Colonic mucosa (tissue), 4 donors: ENCODE results near the gene ELAVL3. TPM values are rescaled to one million over a fixed set of nuclear protein-coding genes. Genes with fewer than 3 reads are reported as not detected.

Experiments
- DNase-seq: peaks from one replicate; pipeline ENCODE4 v3.0.0-alpha.2; 2020
- H3K27ac ChIP-seq: fragments of 200-600 bp; one replicate; pipeline ENCODE4 v1.8.0; 2021
- H3K27me3 ChIP-seq: fragments of 200-600 bp; one replicate; pipeline ENCODE4 v1.8.0; 2021
- H3K36me3 ChIP-seq: fragments of 200-600 bp; one replicate; pipeline ENCODE4 v1.8.0; 2021
- H3K4me1 ChIP-seq: fragments of 200-600 bp; one replicate; pipeline ENCODE4 v1.8.0; 2021; ENCODE audit warnings: mild to moderate bottlenecking
- H3K4me3 ChIP-seq: fragments of 200-600 bp; one replicate; pipeline ENCODE4 v1.8.0; 2021
- H3K9ac ChIP-seq, 2 donors: one replicate each; pipeline ENCODE4 v1.7.0; 2013; ENCODE audit warnings: control low read depth in 2 of 2, low read depth in 2 of 2, low read length in 2 of 2
- H3K9me3 ChIP-seq: fragments of 200-600 bp; one replicate; pipeline ENCODE4 v1.8.0; 2021
- intact Hi-C: fragments of 100-400 bp; cut with DNase I; formaldehyde crosslinking; loops from one replicate; pipeline ENCODE4 v1.14.1; 2022
- microRNA-seq: library from miRNA; unstranded; fragments of <30 nt; microRNA quantifications from one replicate; pipeline ENCODE4, GENCODE V29; 2019
- total RNA-seq, 2 donors: library from RNA; stranded (reverse); fragmentation: NEBNext Ultra II Directional in 1 of 2; extraction: Animal tissue kit (Norgen Biotek cat#: 25700) in 1 of 2; gene quantifications; one replicate each; pipeline ENCODE4 v1.2.1, GENCODE V29; 2021
- TF ChIP-seq, protein P1 (sequence below): fragments of 200-600 bp; IDR thresholded peaks from one replicate; pipeline ENCODE4 v1.8.0; 2022; ENCODE audit warnings: antibody characterized with exemption, mild to moderate bottlenecking
- donor health status: healthy.
- donor health status: DM: no; HTN: no; CAD: no.
- donor health status: DM: no; HTN: no; CAD: no.

Gene ELAVL3
- total RNA-seq, 2 donors from 2014 or later = 0.25 to 0.50 TPM

DNA sequence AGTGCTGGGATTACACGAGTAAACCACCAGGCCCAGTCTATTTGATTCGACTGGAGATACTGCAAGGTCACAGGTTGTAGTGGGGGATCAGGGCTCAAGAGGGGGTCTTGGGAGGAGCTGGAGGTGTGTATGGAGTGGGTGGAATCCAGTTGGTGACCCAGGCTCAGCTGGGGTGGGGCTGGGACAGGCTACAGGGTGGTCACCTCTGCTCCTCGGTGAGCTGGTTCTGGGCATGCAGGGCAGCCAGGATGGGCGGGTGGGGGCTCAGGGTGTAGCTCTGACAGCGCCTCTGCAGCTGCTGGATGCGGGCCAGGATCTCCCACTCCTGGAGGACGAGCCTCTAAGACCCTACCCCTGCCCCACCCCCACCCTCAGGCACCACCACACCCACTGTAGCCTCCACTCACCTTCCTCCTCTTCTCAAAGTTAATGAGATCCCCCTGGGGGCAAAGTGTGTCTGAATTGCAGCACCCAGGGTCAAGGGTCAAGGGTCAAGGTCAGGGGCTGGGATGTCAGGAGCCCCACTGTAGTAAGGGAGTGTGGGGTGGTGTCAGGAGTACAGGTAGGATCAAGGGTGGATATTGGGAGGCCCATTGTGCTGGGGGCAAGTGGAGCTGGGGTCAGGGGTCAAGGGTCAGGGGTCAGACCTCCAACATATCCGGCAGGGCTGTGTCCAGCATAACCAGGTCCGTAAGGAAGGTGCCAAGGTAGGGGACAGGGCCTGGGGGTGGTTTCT, 78.9 kb downstream of the ELAVL3 start:
- no peaks in the 10 kb centered on the region for H3K36me3 ChIP-seq
- no peaks in the 10 kb centered on the region for H3K9me3 ChIP-seq
- DNase-seq = no peak
- TF ChIP-seq, protein P1, sequence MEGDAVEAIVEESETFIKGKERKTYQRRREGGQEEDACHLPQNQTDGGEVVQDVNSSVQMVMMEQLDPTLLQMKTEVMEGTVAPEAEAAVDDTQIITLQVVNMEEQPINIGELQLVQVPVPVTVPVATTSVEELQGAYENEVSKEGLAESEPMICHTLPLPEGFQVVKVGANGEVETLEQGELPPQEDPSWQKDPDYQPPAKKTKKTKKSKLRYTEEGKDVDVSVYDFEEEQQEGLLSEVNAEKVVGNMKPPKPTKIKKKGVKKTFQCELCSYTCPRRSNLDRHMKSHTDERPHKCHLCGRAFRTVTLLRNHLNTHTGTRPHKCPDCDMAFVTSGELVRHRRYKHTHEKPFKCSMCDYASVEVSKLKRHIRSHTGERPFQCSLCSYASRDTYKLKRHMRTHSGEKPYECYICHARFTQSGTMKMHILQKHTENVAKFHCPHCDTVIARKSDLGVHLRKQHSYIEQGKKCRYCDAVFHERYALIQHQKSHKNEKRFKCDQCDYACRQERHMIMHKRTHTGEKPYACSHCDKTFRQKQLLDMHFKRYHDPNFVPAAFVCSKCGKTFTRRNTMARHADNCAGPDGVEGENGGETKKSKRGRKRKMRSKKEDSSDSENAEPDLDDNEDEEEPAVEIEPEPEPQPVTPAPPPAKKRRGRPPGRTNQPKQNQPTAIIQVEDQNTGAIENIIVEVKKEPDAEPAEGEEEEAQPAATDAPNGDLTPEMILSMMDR = no peak
- no peaks in the 10 kb centered on the region for H3K27me3 ChIP-seq
- H3K4me1 ChIP-seq = no peaks in the 10 kb centered on the region
- no peak overlapping the region for H3K27ac ChIP-seq
- H3K4me3 ChIP-seq = no peak overlapping the region
- no peak overlapping the region for H3K9ac ChIP-seq
- intact Hi-C loops = no loop called here

Small RNA genes lying within 50 kb of the gene (microRNA-seq; reads per million reads assigned to microRNA genes)
- 1.7 reads per million for gene MIR7974

Other genes starting within 250 kb of the ELAVL3 start
- gene ANGPTL8, start 241.4 kb downstream of the ELAVL3 start, total RNA-seq = not detected
- gene DOCK6, start 218.5 kb downstream of the ELAVL3 start, total RNA-seq = 10 to 100 TPM; 45.9 to 86.0 TPM
- not detected for gene TSPAN16, start 184.9 kb downstream of the ELAVL3 start, total RNA-seq
- gene RAB3D, start 141.4 kb downstream of the ELAVL3 start, total RNA-seq = 10 to 100 TPM; 47.7 to 54.0 TPM
- 10 to 100 TPM; 45.4 to 63.4 TPM for gene TMEM205, start 134.8 kb downstream of the ELAVL3 start, total RNA-seq
- 10 to 100 TPM; 17.4 to 21.4 TPM for gene CCDC159, start 134.5 kb downstream of the ELAVL3 start, total RNA-seq
- gene PLPPR2, start 125.6 kb downstream of the ELAVL3 start, total RNA-seq = 1 to 10 TPM; 4.8 to 8.0 TPM
- gene SWSAP1, start 106.4 kb downstream of the ELAVL3 start, total RNA-seq = 1 to 10 TPM; 3.0 to 4.6 TPM
- 1 to 10 TPM; 2.8 to 5.8 TPM for gene EPOR, start 96.7 kb downstream of the ELAVL3 start, total RNA-seq
- 10 to 100 TPM; 13.8 to 32.7 TPM for gene RGL3, start 61.7 kb downstream of the ELAVL3 start, total RNA-seq
- gene ODAD3, start 45.9 kb downstream of the ELAVL3 start, total RNA-seq = under 1 TPM in 1 of 2 donors, not detected in 1; 0.22 TPM
- 100 to 1,000 TPM; 308 to 434 TPM for gene PRKCSH, start 45.4 kb downstream of the ELAVL3 start, total RNA-seq
- 10 to 100 TPM; 10.6 to 14.2 TPM for gene ZNF653, start 24.8 kb upstream of the ELAVL3 start, total RNA-seq
- 100 to 1,000 TPM in 1 of 2 donors, 10 to 100 TPM in 1; 62.8 to 124 TPM for gene ECSIT, start 48.1 kb upstream of the ELAVL3 start, total RNA-seq
- 100 to 1,000 TPM in 1 of 2 donors, 10 to 100 TPM in 1; 10.7 to 354 TPM for gene CNN1, start 57.8 kb upstream of the ELAVL3 start, total RNA-seq
- gene ELOF1, start 78.2 kb upstream of the ELAVL3 start, total RNA-seq = 10 to 100 TPM; 33.8 to 59.8 TPM
- 10 to 100 TPM; 11.3 to 30.2 TPM for gene ACP5, start 96.6 kb upstream of the ELAVL3 start, total RNA-seq
- 10 to 100 TPM in 1 of 2 donors, 1 to 10 TPM in 1; 7.6 to 10.3 TPM for gene ZNF627, start 116.4 kb upstream of the ELAVL3 start, total RNA-seq